Mucosa of stomach (tissue), 1 donor: ENCODE measurements around the gene RAMP1.

Source experiments
- H3K27me3 ChIP-seq: one replicate; pipeline ENCODE4 v1.7.0; 2013; ENCODE audit warnings: mild to moderate bottlenecking, low read length; ENCODE audit not compliant: control insufficient read depth, insufficient read depth
- H3K36me3 ChIP-seq: one replicate; pipeline ENCODE4 v1.7.0; 2013; ENCODE audit warnings: low read length; ENCODE audit not compliant: control insufficient read depth, insufficient read depth
- H3K4me1 ChIP-seq: one replicate; pipeline ENCODE4 v1.7.0; 2013; ENCODE audit warnings: mild to moderate bottlenecking, low read length; ENCODE audit not compliant: control insufficient read depth, insufficient read depth
- H3K4me3 ChIP-seq: one replicate; pipeline ENCODE4 v1.7.0; 2013; ENCODE audit warnings: low read length
- H3K9ac ChIP-seq: one replicate; pipeline ENCODE4 v1.7.0; 2013; ENCODE audit warnings: mild to moderate bottlenecking, low read length, moderate library complexity
- H3K9me3 ChIP-seq: one replicate; pipeline ENCODE4 v1.7.0; 2013; ENCODE audit warnings: mild to moderate bottlenecking, low read length, moderate library complexity; ENCODE audit not compliant: control insufficient read depth
- donor health status: Pancreatic carcinoma.

RAMP1 gene

GRCh38 chr2:237909075-237909695, 49.8 kb downstream of the RAMP1 start:
- Histone ChIP-seq H3K9me3 (no peaks in the 10 kb centered on the region), H3K27me3 (no peaks in the 10 kb centered on the region), H3K4me1 (no peaks in the 10 kb centered on the region), H3K9ac (no peak overlapping the region), H3K4me3 (no peak overlapping the region), H3K36me3 (no peaks in the 10 kb centered on the region)

GRCh38 chr2:237909801-237910475, 50.5 kb downstream of the RAMP1 start:
- Histone ChIP-seq H3K9ac (no peak overlapping the region), H3K4me1 (no peaks in the 10 kb centered on the region), H3K27me3 (no peaks in the 10 kb centered on the region), H3K36me3 (no peaks in the 10 kb centered on the region), H3K9me3 (no peaks in the 10 kb centered on the region), H3K4me3 (no peak overlapping the region)

GRCh38 chr2:237910576-237911362, 51.3 kb downstream of the RAMP1 start:
- H3K27me3 ChIP-seq = no peaks in the 10 kb centered on the region
- no peak overlapping the region for H3K9ac ChIP-seq
- H3K36me3 ChIP-seq = no peaks in the 10 kb centered on the region
- no peak overlapping the region for H3K4me3 ChIP-seq
- H3K4me1 ChIP-seq = no peaks in the 10 kb centered on the region
- no peaks in the 10 kb centered on the region for H3K9me3 ChIP-seq

GRCh38 chr2:237911363-237912017, 52.1 kb downstream of the RAMP1 start:
- Histone ChIP-seq H3K36me3 (no peaks in the 10 kb centered on the region), H3K9me3 (no peaks in the 10 kb centered on the region), H3K4me3 (no peak overlapping the region), H3K9ac (no peak overlapping the region), H3K27me3 (no peaks in the 10 kb centered on the region), H3K4me1 (no peaks in the 10 kb centered on the region)

- Histone ChIP-seq H3K27me3 (no peaks in the 10 kb centered on the region), H3K9ac (no peak overlapping the region), H3K9me3 (no peaks in the 10 kb centered on the region), H3K4me1 (no peaks in the 10 kb centered on the region), H3K36me3 (no peaks in the 10 kb centered on the region), H3K4me3 (no peak overlapping the region)
Observed at GRCh38 chr2:237912271-237913192, 53.1 kb downstream of the RAMP1 start.

- no peaks in the 10 kb centered on the region for H3K4me1 ChIP-seq
- no peaks in the 10 kb centered on the region for H3K9me3 ChIP-seq
- H3K27me3 ChIP-seq = no peaks in the 10 kb centered on the region
- no peak overlapping the region for H3K9ac ChIP-seq
- H3K36me3 ChIP-seq = no peaks in the 10 kb centered on the region
- no peak overlapping the region for H3K4me3 ChIP-seq
Observed at GRCh38 chr2:237913193-237913917, 53.9 kb downstream of the RAMP1 start.

- Histone ChIP-seq H3K4me1 (no peaks in the 10 kb centered on the region), H3K9ac (no peak overlapping the region), H3K27me3 (no peaks in the 10 kb centered on the region), H3K36me3 (no peaks in the 10 kb centered on the region), H3K4me3 (no peak overlapping the region), H3K9me3 (no peaks in the 10 kb centered on the region)
Observed at GRCh38 chr2:237915576-237915975, 56.2 kb downstream of the RAMP1 start.

- H3K27me3 ChIP-seq = no peaks in the 10 kb centered on the region
- no peaks in the 10 kb centered on the region for H3K9me3 ChIP-seq
- H3K4me3 ChIP-seq = no peak overlapping the region
- H3K4me1 ChIP-seq = no peaks in the 10 kb centered on the region
- no peaks in the 10 kb centered on the region for H3K36me3 ChIP-seq
- no peak overlapping the region for H3K9ac ChIP-seq
Observed at GRCh38 chr2:237916296-237916695, 56.9 kb downstream of the RAMP1 start.

- no peaks in the 10 kb centered on the region for H3K9me3 ChIP-seq
- H3K4me3 ChIP-seq = no peak overlapping the region
- H3K4me1 ChIP-seq = no peaks in the 10 kb centered on the region
- no peak overlapping the region for H3K9ac ChIP-seq
- no peaks in the 10 kb centered on the region for H3K36me3 ChIP-seq
- no peaks in the 10 kb centered on the region for H3K27me3 ChIP-seq
Observed at GRCh38 chr2:237917696-237918374, 58.4 kb downstream of the RAMP1 start.

- H3K4me3 ChIP-seq = no peak overlapping the region
Observed at GRCh38 chr2:237919593-237919992, 60.2 kb downstream of the RAMP1 start.

More at GRCh38 chr2:237919593-237919992, 60.2 kb downstream of the RAMP1 start:
- Histone ChIP-seq H3K4me1 (no peaks in the 10 kb centered on the region), H3K9me3 (no peaks in the 10 kb centered on the region), H3K36me3 (no peaks in the 10 kb centered on the region), H3K27me3 (no peaks in the 10 kb centered on the region), H3K9ac (no peak overlapping the region)
